Subcutaneous adipose tissue (tissue), 4 donors: Measurements from ENCODE around the gene HIPK2. TPM values are rescaled to one million over a fixed set of nuclear protein-coding genes. Genes with fewer than 3 reads are reported as not detected.

Source experiments
- total RNA-seq, 4 donors: library from RNA; depleted of rRNA; stranded (reverse); fragments of >200 nt; gene quantifications; one replicate each; pipeline ENCODE4 v1.1.0, GENCODE V29; 2016
- TF ChIP-seq, protein P1 (sequence below): fragments of 450-650 bp; IDR thresholded peaks from one replicate; pipeline ENCODE4 v1.5.1; 2016; ENCODE audit warnings: low read depth, mild to moderate bottlenecking, control low read depth, antibody characterized with exemption, moderate library complexity

Gene HIPK2
- total RNA-seq, 4 donors from 2014 or later: 30.4 to 89.8 (median 60.9) TPM

DNA sequence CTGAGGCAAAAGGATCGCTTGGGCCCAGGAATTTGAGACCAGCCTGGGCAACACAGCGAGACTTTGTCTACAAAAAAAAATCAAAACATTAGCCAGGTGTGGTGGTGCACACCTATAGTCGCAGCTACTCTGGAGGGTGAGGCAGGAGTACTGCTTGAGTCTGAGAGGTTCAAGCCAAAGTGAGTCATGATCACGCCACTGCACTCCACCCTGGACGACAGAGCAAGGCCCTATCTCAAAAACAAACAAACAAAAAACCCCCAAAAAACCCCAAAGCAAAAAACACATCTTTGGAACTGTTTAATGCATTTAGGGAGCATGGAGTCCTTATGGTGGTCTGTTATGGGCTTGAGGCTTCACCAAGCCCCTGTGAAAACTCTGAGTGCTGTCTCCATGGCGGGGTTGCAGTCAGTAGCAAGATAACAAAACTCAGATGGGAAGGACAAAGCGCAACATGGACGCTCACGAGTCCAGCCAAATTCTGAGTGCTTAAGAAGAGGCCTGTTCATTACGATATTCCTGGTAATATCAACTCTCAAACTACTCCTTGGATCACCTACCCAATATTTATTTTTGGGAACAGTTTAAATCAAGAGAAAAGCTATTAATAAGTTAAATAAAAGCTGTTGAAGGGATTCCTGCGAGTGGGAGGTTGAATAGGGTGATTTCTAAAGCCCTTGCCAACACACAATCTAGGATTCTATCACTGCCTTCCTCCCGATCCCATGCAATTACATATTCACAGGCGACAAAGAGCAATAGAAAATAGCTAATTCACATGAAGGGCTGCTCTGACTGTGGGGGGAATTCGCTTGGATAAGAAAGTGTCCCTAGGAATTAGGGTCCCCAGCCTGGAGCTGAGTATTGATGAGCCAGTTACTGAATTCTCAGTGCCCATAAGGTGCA, 123.3 kb downstream of the HIPK2 start:
- TF ChIP-seq, protein P1, sequence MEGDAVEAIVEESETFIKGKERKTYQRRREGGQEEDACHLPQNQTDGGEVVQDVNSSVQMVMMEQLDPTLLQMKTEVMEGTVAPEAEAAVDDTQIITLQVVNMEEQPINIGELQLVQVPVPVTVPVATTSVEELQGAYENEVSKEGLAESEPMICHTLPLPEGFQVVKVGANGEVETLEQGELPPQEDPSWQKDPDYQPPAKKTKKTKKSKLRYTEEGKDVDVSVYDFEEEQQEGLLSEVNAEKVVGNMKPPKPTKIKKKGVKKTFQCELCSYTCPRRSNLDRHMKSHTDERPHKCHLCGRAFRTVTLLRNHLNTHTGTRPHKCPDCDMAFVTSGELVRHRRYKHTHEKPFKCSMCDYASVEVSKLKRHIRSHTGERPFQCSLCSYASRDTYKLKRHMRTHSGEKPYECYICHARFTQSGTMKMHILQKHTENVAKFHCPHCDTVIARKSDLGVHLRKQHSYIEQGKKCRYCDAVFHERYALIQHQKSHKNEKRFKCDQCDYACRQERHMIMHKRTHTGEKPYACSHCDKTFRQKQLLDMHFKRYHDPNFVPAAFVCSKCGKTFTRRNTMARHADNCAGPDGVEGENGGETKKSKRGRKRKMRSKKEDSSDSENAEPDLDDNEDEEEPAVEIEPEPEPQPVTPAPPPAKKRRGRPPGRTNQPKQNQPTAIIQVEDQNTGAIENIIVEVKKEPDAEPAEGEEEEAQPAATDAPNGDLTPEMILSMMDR: no peak

DNA sequence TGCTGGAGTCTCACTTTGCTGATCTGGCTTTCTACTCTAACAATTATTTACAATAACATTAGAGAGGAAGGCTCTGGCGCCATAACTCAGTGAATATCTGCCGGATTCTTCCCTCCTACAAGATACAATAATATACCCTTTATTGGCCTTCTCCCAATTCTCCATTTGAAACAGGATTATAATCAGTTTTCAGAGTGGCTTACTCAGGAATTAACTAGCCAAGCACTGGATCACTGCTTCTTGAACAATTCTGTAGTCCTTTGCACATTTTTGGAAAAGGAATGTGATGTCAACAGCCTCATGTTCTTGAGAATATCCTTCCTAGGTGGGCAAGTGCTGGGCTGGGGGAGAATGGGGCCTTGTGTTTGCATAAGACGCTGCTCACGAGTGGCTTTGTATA, 125.9 kb downstream of the HIPK2 start:
- TF ChIP-seq, protein P1: no peak

DNA sequence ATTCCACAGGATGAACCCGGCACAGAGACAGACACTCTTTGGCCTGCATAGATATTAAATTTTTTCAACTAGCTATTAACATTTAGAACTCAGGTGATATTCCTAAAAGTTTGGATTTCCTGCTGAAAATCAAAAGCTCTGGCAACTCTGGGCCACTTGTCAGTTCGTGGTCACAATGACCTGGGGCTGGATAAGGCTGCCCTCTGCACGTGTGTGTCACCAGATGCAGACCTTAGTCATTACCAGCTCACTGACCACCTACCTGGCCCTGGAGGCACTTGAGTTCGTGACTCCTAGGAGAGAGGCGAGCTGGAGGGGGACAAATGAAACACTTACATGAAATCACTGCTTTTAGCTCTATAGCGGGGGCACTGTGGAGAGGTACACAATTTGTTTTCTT, 126.5 kb downstream of the HIPK2 start:
- TF ChIP-seq, protein P1: no peak

DNA sequence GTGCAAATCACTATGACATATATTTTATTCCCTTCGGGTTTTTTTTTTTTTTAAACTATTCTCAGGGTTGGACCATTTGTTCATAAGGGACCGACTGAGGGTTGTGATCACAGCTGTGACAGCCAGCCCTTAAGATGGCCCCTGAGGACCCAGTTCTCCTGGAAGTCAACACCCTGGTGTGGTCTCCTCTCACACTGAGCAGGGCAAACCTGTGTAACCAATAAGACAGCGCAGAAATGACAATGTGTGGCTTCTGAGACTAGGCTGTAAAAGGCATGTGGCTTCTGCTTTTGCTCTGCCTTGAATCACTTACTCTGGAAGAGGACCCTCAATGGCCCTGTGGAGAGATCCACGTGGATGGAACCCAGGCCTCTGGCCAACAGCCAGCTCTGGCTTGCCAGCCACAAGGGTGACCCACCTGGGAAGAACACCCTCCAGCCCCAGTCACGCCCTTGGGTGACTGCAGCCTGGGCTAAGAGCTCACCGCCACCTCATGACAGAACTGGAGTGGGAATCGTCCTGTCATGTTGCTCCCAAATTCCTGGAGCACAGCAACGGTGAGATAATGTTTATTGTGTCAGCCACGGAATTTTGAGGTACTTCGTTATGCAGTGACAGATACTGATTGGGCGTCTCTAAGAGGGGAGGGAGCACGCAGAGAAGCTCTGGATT, 127.2 kb downstream of the HIPK2 start:
- TF ChIP-seq, protein P1: no peak

DNA sequence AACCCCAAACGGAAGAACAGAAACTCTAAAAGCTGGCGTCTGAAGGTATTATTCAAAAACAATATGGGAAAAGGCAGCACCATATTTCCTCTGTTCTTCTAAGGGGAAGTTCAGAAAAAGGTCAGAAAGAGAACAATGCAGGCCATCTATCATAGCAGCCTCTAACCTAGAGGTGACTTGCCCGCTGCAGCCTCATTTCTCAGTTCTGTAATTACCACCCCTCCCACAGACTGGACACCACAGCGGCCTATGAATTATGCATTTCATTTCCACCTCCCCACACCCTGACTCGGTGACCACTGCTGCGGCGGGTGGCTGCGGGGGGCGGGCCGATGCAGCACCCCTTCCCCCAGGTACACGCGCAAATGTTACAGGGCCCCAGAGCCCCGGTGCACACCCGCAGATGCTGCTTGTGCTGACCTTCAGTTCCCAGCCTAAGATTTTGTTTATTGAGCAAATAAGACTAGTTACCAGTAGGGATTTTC, 128.8 kb downstream of the HIPK2 start:
- TF ChIP-seq, protein P1: no peak

DNA sequence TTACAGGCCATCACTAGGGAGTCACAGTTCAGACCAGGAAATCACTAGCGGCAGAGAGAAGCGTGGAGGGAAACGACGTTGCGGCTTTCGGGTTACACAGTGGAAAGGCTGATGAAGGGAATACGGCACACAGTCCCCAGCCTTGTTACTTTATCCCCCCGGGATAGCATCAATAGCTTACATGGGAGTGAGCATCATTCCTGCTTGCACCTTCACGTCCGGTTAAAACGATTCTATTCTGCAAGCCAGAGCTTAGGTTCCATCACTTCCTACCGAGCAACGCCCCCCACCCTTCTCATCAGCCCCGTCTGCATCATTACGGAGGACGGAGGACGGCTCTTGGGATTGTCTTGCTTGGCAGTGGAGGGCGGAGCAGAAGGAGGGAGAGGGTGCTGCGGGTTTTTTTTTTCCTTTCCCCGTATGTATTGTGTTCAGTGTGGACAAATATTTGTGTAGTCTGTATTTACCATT, 129.4 kb downstream of the HIPK2 start:
- TF ChIP-seq, protein P1: no peak

DNA sequence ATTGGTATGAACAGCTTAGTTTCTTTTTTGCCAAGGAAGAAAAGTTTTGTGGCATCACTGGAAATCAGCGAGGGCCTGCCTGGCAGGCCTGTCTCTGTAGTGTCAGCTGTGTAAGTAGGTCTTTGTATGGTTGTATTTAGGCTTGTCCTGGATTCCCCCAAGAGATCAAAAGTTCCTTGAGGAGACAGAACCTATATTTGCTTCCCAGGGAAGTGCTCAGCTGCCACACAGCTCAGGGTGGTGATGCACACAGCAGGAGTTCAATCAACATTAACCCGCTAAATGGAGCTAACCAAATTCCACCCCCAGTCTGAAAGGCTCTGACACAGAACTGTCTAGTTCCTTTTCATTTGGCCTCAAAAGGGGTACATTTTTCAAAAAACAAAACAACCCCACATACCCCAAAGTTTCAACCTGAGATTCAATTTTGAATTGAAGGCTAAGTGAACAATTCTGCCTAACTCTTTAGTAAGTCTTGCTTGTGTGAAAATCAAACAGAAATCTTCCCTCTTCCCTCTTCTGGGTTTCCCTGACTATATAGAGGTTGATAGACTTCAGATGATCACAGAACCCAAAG, 129.9 kb downstream of the HIPK2 start:
- TF ChIP-seq, protein P1: no peak
